HTR-8/SVneo (cell line): Measurements from ENCODE around the gene BAHD1.

ENCODE experiments used
- DNase-seq: peaks from one replicate; pipeline ENCODE4 v3.0.0; 2011; ENCODE audit warnings: low spot score, mixed read lengths; ENCODE audit not compliant: insufficient read length
- FAIRE-seq: peaks from 2 replicates; lab custom pipeline; 2011; peaks lifted over from hg19 to GRCh38; lab: Jason Lieb, UNC

BAHD1 gene

DNA sequence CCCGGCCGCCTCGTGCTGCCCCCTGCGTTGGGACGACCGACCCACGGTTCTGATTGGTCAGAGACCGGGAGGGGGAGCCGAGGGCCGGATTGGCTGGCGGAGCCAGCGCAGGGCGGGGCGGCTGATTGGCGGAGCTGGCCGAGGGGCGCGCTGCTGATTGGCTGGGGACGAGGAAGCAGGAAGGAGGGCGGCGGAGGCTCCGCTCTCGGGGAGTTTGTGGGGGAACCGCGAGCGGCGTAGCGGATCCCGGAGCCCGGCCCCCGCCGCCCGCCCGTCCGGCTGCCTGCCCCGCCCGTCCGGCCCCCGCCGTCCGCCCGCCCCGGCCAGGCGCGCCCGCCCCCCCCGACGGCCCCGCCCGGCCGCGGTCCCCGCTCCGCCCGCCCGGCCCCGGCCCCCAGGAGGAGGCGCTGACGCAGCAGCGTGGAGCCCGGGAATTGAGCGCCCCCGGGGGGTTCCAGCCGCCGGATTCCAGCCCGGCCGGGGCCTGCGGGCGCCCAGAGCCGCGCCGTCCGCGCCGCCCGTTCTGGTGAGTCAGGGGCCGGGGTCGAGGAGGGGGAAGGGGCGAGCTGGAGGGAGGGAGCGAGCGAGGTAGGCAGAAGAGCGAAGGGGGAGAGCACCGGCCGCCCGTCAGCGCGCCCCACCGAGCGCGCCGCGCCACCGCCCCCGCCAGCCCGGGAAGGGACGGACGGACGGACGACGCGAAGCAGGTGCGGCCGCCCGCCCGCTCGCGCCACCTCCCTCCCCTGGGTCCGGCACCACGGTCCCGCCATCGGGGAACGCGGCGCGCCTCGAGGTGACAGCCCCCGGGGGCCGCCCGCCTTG, at the start of gene BAHD1:
Gene BAHD1, plus strand, starts transcription at position 211 of the 822 bp plus-strand sequence. CDS start 17,512 bp downstream, outside the sequence.
- DNase-seq (peak; percentile 98), FAIRE-seq (no peak)

GRCh38 chr15:40392986-40393948, 47.5 kb upstream of the BAHD1 start:
- DNase-seq = no peak
- no peak for FAIRE-seq

DNA sequence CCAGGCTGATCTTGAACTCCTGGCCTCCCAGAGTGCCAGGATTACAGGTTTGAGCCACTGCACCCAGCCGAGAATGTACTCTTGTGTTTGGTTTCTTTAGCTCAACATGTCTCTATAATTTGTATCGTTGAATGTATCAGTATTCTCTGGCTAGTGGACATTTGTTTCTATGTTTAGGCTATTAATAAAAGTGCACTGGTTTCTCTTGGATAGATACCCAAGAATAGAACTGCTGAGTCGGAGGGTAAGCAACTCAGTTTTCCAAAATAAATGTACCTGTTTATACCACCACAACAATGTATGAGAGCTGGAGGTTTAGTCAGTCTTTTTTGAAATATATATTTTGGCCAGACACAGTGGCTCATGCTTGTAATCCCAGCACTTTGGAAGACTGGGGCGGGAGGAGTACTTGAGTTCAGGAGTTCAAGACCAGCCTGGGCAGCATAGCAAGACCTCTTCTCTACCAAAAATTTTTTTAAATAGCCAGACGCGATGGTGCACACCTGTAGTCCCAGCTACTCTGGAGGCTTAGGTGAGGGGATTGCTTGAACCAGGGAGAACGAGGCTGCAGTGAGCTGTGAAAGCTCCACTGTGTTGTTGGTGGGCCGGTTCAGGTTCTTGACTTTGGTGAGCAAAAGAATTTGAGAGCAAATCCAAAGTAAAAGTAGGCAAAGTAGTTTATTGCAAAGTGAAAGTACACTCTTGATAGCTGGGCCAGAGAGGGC, 42.9 kb upstream of the BAHD1 start:
- DNase-seq (no peak), FAIRE-seq (no peak)

- no peak for DNase-seq
- no peak for FAIRE-seq
Measured at GRCh38 chr15:40398413-40398873, 42.3 kb upstream of the BAHD1 start.

DNA sequence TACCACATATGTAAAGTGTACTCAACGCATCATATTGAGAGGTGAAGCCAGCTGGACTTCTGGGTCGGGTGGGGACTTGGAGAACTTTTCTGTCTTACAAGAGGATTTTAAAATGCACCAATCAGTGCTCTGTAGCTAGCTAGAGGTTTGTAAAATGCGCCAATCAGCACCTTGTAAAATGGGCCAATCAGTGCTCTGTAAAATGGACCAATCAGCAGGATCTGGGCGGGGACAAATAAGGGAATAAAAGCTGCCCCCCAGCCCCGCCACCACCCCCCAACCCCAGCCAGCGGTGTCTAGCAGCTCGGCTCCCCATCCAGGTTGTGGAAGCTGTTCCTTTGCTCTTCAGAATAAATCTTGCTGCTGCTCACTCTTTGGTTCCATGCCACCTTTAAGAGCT, 41.4 kb upstream of the BAHD1 start:
- DNase-seq = no peak
- no peak for FAIRE-seq

GRCh38 chr15:40405501-40406381, 35.0 kb upstream of the BAHD1 start, which contains the start of gene IVD:
TSS of gene IVD (plus strand) at chr15:40405795. CDS start at chr15:40405828, 33 bp downstream.
- FAIRE-seq (peak; percentile 95), DNase-seq (peak; percentile 99)

- DNase-seq (no peak), FAIRE-seq (no peak)
Measured at GRCh38 chr15:40407330-40407990, 33.3 kb upstream of the BAHD1 start.

- DNase-seq (no peak), FAIRE-seq (no peak)
Measured at GRCh38 chr15:40409366-40409765, 31.4 kb upstream of the BAHD1 start.

DNA sequence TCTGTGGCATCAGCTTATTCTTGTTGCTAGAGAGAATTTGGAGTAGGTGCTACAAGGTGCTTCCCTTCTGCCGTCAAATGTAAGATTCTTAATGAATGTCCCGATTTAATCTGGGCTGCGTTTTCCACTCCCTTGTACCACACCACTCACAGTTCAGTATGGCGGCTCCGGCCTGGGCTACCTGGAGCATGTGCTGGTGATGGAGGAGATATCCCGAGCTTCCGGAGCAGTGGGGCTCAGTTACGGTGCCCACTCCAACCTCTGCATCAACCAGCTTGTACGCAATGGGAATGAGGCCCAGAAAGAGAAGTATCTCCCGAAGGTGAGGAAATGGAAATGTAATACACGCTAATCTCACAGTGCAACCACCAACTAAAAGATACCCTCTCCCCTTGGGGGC, 30.3 kb upstream of the BAHD1 start:
- FAIRE-seq (no peak), DNase-seq (no peak)

DNA sequence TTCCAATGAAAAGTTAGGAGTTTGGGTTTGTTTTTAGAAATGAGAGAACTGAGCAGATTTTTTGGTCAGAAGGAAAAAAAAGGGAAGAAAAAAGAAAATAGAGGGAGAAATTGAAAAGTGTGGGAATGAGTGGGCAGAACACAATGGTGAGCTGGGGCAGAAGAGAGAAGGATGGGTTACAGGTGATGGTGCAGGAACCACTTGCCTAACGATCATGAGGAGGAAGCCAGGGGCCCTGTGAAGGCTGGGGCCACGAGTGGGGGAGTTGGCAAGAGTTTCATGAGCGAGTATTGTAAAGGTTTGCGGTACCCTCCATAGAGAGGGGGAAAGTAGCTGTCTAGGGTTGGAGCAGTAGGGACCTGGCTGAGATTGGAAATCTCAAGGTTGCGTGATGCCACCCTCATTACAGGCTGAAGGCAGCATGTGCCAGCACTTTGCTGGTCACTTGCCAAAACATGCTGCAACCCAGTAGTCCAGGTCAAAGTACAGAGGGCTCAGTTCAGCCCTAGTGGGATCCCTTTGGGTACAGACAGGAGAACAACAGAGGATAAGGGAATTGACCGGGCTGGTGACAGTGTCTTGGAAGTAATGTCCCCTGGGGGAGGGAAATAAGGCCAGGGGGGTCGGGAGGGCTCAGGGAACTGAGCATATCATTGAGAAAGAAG, 28.5 kb upstream of the BAHD1 start:
- no peak for DNase-seq
- no peak for FAIRE-seq

DNA sequence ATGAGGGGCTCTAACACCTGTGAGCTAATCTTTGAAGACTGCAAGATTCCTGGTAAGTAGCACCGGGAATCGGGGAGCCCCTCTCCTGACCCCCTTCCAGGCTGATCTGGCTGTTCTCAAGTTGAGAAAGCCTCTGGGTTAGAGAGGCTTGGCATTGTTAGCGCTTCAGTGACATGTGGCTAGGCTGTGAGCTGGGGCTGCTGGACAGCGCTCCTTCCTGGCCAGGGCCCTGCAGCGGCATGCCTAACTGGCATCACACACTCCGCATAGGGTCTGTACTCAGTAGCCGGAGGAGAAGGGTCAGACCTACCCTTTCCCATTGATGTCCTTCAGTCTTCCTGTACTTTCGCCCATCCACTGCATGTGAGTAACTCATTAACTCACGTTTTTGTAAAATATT, 27.7 kb upstream of the BAHD1 start:
- FAIRE-seq (no peak), DNase-seq (no peak)

- no peak for DNase-seq
- no peak for FAIRE-seq
Measured at GRCh38 chr15:40414816-40415215, 25.9 kb upstream of the BAHD1 start.

DNA sequence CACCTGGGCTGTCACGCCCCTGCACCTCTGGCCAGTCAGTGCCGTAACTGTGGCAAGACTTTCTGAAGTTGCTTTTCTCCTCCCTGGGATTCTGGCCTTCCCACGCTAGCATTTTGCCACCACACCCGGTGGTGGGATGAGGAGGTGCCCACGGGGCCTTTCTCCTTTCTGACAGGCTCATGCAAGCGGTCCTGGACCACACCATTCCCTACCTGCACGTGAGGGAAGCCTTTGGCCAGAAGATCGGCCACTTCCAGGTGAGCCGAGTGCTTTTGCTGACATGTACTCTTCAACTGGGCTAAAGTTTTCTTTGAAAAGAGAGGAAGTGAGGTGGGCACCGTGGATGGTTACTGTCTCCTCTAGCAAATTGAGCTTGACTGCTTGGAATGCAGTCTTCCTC, 25.5 kb upstream of the BAHD1 start:
- DNase-seq (no peak), FAIRE-seq (no peak)

DNA sequence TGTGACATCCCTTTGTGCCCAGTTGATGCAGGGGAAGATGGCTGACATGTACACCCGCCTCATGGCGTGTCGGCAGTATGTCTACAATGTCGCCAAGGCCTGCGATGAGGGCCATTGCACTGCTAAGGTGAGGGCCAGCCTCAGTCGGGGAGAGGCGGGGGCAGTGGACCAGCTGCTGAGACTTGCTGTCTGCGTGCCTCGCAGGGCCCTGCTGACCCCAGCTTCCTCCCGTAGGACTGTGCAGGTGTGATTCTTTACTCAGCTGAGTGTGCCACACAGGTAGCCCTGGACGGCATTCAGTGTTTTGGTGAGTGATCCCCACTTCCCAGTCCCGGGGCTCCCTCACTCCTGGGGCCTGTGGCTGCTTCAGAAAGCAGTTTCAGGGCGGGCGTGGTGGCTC, 24.7 kb upstream of the BAHD1 start:
- FAIRE-seq = no peak

DNA sequence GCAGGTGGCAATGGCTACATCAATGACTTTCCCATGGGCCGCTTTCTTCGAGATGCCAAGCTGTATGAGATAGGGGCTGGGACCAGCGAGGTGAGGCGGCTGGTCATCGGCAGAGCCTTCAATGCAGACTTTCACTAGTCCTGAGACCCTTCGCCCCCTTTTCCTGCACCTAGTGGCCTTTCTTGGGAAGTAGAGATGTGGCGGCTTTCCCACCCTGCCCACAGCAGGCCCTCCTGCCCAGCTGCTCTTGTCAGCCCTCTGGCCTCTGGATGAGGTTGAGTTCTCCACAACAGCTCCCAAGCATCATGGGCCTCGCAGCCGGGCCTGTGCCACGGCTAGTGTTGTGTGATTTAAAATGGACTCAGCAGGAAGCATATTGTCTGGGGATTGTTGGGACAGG, 22.6 kb upstream of the BAHD1 start:
- DNase-seq = no peak

More for the DNA sequence above, 24.7 kb upstream of the BAHD1 start:
- no peak for DNase-seq

GRCh38 chr15:40420071-40420713, 20.6 kb upstream of the BAHD1 start:
- DNase-seq (no peak), FAIRE-seq (no peak)

More for the DNA sequence above, 22.6 kb upstream of the BAHD1 start:
- no peak for FAIRE-seq

DNA sequence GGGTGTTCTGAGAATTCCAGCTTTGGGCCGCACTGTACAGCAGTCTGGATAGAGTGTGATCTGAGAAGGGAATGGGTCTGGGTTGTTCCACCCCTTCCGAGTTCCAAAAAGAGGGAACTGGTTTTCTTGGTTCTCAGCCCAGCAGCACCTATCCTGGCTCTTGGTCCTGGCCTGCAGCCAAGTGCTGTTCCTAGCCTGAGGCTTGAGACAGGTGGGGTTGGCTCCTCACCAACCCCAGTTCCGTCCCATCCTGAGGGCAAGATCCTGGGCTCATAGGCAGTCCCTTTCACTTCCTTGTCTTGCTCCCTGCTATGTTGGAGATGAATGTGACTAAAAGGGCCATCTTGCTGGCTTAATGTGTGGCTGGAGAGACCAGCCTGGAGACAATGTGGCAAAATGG, 20.0 kb upstream of the BAHD1 start:
- DNase-seq (no peak), FAIRE-seq (no peak)
